Liver (tissue), 10 donors: ENCODE results near the gene DYNLT3. TPM values are rescaled to one million over a fixed set of nuclear protein-coding genes. Genes with fewer than 3 reads are reported as not detected.

Experiments
- DNase-seq: peaks from one replicate; pipeline ENCODE4 v3.0.0-alpha.2; 2017; ENCODE audit warnings: low spot score
- H3K27ac ChIP-seq, 2 donors: one replicate each; pipeline ENCODE4 v1.7.0; 2013; ENCODE audit warnings: inconsistent platforms in 2 of 2, low read length in 2 of 2, control low read depth in 1 of 2, low read depth in 1 of 2, mild to moderate bottlenecking in 1 of 2
- H3K27me3 ChIP-seq, 4 donors: one replicate each; pipeline versions ENCODE4 v1.6.1 to v1.7.0; 2013; ENCODE audit warnings: low read length in 3 of 4, inconsistent platforms in 1 of 4, mild to moderate bottlenecking in 1 of 4, moderate library complexity in 1 of 4; ENCODE audit not compliant: control insufficient read depth in 4 of 4, insufficient read depth in 4 of 4
- H3K36me3 ChIP-seq, 4 donors: one replicate each; pipeline versions ENCODE4 v1.6.1 to v1.7.0; 2013; ENCODE audit warnings: low read length in 3 of 4, mild to moderate bottlenecking in 3 of 4, low read depth in 1 of 4, moderate library complexity in 1 of 4; ENCODE audit not compliant: control insufficient read depth in 4 of 4, insufficient read depth in 3 of 4
- H3K4me1 ChIP-seq, 4 donors: one replicate each; pipeline versions ENCODE4 v1.6.1 to v1.7.0; 2013; ENCODE audit warnings: low read length in 3 of 4, mild to moderate bottlenecking in 3 of 4, moderate library complexity in 1 of 4; ENCODE audit not compliant: control insufficient read depth in 4 of 4, insufficient read depth in 4 of 4
- H3K4me3 ChIP-seq, 3 donors: one replicate each; pipeline versions ENCODE4 v1.6.1 to v1.7.0; 2013; ENCODE audit warnings: low read length in 3 of 3, control low read depth in 1 of 3, low read depth in 1 of 3, mild to moderate bottlenecking in 1 of 3
- H3K9ac ChIP-seq, 2 donors: one replicate each; pipeline ENCODE4 v1.7.0; 2013; ENCODE audit warnings: low read length in 2 of 2, mild to moderate bottlenecking in 2 of 2, moderate library complexity in 2 of 2, control low read depth in 1 of 2, low read depth in 1 of 2
- H3K9me3 ChIP-seq, 4 donors: one replicate each; pipeline versions ENCODE4 v1.6.1 to v1.7.0; 2013; ENCODE audit warnings: low read length in 3 of 4; ENCODE audit not compliant: control insufficient read depth in 4 of 4
- ATF3 ChIP-seq: IDR thresholded peaks from 2 replicates; pipeline ENCODE4 v1.6.1; 2016; ENCODE audit warnings: antibody characterized with exemption
- CTCF ChIP-seq: fragments of 150-350 bp; IDR thresholded peaks from 2 replicates; pipeline ENCODE4 v1.5.1; 2017; ENCODE audit warnings: improper control_type of control experiment, low read depth, low read length; ENCODE audit not compliant: missing input control
- EGR1 ChIP-seq, 2 donors: IDR thresholded peaks; 2 replicates each; pipeline ENCODE4 v1.6.1; 2016 to 2018; ENCODE audit warnings: antibody characterized with exemption in 2 of 2, low read depth in 2 of 2
- FOXA1 ChIP-seq: IDR thresholded peaks from 2 replicates; pipeline ENCODE4 v1.6.1; 2016; ENCODE audit warnings: antibody characterized with exemption
- GABPA ChIP-seq, 2 donors: IDR thresholded peaks in 1 of 2; conservative IDR thresholded peaks in 1 of 2; 2 replicates each; pipeline ENCODE4 v1.6.1; 2016; ENCODE audit warnings: antibody characterized with exemption in 2 of 2, mild to moderate bottlenecking in 1 of 2, moderate library complexity in 1 of 2
- JUND ChIP-seq, 2 donors: IDR thresholded peaks; 2 replicates each; pipeline ENCODE4 v1.6.1; 2016; ENCODE audit warnings: antibody characterized with exemption in 2 of 2
- NR2F2 ChIP-seq: IDR thresholded peaks from 2 replicates; pipeline ENCODE4 v1.6.1; 2016; ENCODE audit warnings: antibody characterized with exemption
- RAD21 ChIP-seq, 2 donors: IDR thresholded peaks; 2 replicates each; pipeline ENCODE4 v1.6.1; 2016; ENCODE audit warnings: antibody characterized with exemption in 2 of 2, mild to moderate bottlenecking in 2 of 2
- RXRA ChIP-seq, 2 donors: IDR thresholded peaks; 2 replicates each; pipeline ENCODE4 v1.6.1; 2017 to 2018; ENCODE audit warnings: antibody characterized with exemption in 2 of 2, mild to moderate bottlenecking in 1 of 2
- SP1 ChIP-seq: IDR thresholded peaks from 2 replicates; pipeline ENCODE4 v1.6.1; 2018; ENCODE audit warnings: antibody characterized with exemption, mild to moderate bottlenecking
- TAF1 ChIP-seq: conservative IDR thresholded peaks from 2 replicates; pipeline ENCODE4 v1.6.1; 2016; ENCODE audit warnings: antibody characterized with exemption, mild to moderate bottlenecking
- YY1 ChIP-seq: IDR thresholded peaks from 2 replicates; pipeline ENCODE4 v1.6.1; 2016; ENCODE audit warnings: antibody characterized with exemption, mild to moderate bottlenecking
- ZBTB33 ChIP-seq: IDR thresholded peaks from 2 replicates; pipeline ENCODE4 v1.6.1; 2016; ENCODE audit warnings: antibody characterized with exemption
- WGBS: extraction: QIAGEN DNeasy Blood & Tissue Kit; methylation state at CpG from one replicate; pipeline ENCODE4 v1.1.7; 2013; 5-methylcytosine and 5-hydroxymethylcytosine counted together
- polyA plus RNA-seq, 2 donors: library from polyadenylated mRNA; stranded (reverse) in 1 of 2; unstranded in 1 of 2; fragments of 200-250 nt in 1 of 2; fragments of >200 nt in 1 of 2; fragmentation: Nextera tagmentation in 1 of 2; extraction: Ambion mirVana in 1 of 2; gene quantifications; one replicate each; pipeline versions ENCODE4 v1.2.1 to v1.2.3, GENCODE V29; 2013 to 2015
- small RNA-seq: library from RNA; depleted of rRNA; stranded (forward); fragments of <200 nt; gene quantifications from one replicate; pipeline ENCODE3, GENCODE V24; 2014
- total RNA-seq, 2 donors: library from RNA; depleted of rRNA; stranded (reverse); fragments of >200 nt; gene quantifications; one replicate each; pipeline ENCODE4 v1.2.3, GENCODE V29; 2014
- donor health status: healthy.
- donor health status: healthy.
- donor health status: healthy.
- donor health status: healthy.
- donor health status: healthy.

Gene DYNLT3
- total and polyA plus RNA-seq, 4 donors: 9.5 to 20.7 (median 13.4) TPM

DNA sequence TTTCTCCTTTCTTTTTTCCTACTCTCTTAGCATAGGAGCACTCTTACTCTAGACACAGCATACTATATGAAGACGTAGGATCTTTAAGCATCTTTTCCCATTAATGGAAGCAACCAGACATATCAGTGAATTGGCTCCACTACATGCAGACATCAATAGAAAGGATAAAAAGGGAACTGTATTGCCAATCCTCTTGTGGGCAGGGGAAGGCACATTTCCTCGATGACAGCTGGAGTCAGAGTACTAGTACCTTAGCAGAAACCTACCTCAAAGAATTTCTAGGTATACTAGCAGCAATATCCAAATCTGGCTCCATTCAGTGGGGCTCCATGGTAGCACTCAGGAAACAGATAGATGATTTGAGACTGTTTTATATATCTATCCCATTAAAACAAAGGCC, 47.4 kb downstream of the DYNLT3 start:
- no peak for DNase-seq
- H3K4me3 ChIP-seq: no peak overlapping the region
- TF ChIP-seq EGR1 (IDR thresholded peaks at IDR 0.05; ENCODE audit: low read depth in 2 of 2) (no peak), SP1 (no peak), TAF1 (no peak), YY1 (no peak), NR2F2 (no peak), RXRA (IDR thresholded peaks at IDR 0.05) (no peak), FOXA1 (no peak)
- WGBS: 83% methylated on average over 2 of the region's 2 CpGs
- H3K9ac ChIP-seq: no peak overlapping the region
- H3K27ac ChIP-seq: no peak overlapping the region
- H3K4me1 ChIP-seq: peaks cover 0 to 10% (median 3%) of the 10 kb centered on the region in 4 donors
- H3K36me3 ChIP-seq: no peaks in the 10 kb centered on the region
- no peaks in the 10 kb centered on the region for H3K27me3 ChIP-seq
- no peaks in the 10 kb centered on the region for H3K9me3 ChIP-seq

GRCh38 chrX:37796805-37797204, 50.6 kb downstream of the DYNLT3 start:
- H3K36me3 ChIP-seq: no peaks in the 10 kb centered on the region
- H3K9ac ChIP-seq: no peak overlapping the region
- no peaks in the 10 kb centered on the region for H3K9me3 ChIP-seq
- peaks cover 0 to 10% (median 3%) of the 10 kb centered on the region in 4 donors for H3K4me1 ChIP-seq
- TF ChIP-seq RAD21 (IDR thresholded peaks at IDR 0.05): no peak
- no peak for TF ChIP-seq FOXA1
- no peak for TF ChIP-seq NR2F2
- TF ChIP-seq CTCF: no peak
- no peak for TF ChIP-seq GABPA (IDR thresholded peaks at IDR 0.05 in 1 of 2, conservative IDR thresholded peaks at IDR 0.05 in 1 of 2)
- TF ChIP-seq EGR1 (IDR thresholded peaks at IDR 0.05; ENCODE audit: low read depth in 2 of 2): peak in 1 of 2 donors; percentile 29
- no peak for DNase-seq
- no peaks in the 10 kb centered on the region for H3K27me3 ChIP-seq
- H3K4me3 ChIP-seq: no peak overlapping the region
- no peak overlapping the region for H3K27ac ChIP-seq

GRCh38 chrX:37796310-37796709, 51.1 kb downstream of the DYNLT3 start:
- TF ChIP-seq ZBTB33 (no peak), JUND (IDR thresholded peaks at IDR 0.05) (no peak), ATF3 (no peak), FOXA1 (no peak), CTCF (no peak)
- Histone ChIP-seq H3K9ac (no peak overlapping the region), H3K36me3 (no peaks in the 10 kb centered on the region), H3K4me3 (no peak overlapping the region), H3K4me1 (peaks cover 0 to 10% (median 3%) of the 10 kb centered on the region in 4 donors), H3K27ac (no peak overlapping the region), H3K9me3 (no peaks in the 10 kb centered on the region), H3K27me3 (no peaks in the 10 kb centered on the region)
- no peak for DNase-seq

Small RNA genes lying within 50 kb of the gene (small RNA-seq; reads per million reads assigned to genes)
- gene RNU6-49P: not detected

Other genes starting within 250 kb of the DYNLT3 start
- 10 to 100 TPM in 1 of 2 donors, 1 to 10 TPM in 1; 3.0 to 68.4 TPM for gene XK, start 161.8 kb downstream of the DYNLT3 start, total RNA-seq
- under 1 TPM; 0.83 to 0.98 TPM for gene XK, start 161.8 kb downstream of the DYNLT3 start, polyA plus RNA-seq
- gene CYBB, start 67.5 kb downstream of the DYNLT3 start, total RNA-seq: 10 to 100 TPM; 18.8 to 65.7 TPM
- gene CYBB, start 67.5 kb downstream of the DYNLT3 start, polyA plus RNA-seq: 10 to 100 TPM in 1 of 2 donors, 1 to 10 TPM in 1; 2.8 to 10.2 TPM
- gene SYTL5, start 159.0 kb upstream of the DYNLT3 start, total RNA-seq: 1 to 10 TPM in 1 of 2 donors, under 1 TPM in 1; 0.09 to 2.8 TPM
- gene SYTL5, start 159.0 kb upstream of the DYNLT3 start, polyA plus RNA-seq: 1 to 10 TPM in 1 of 2 donors, under 1 TPM in 1; 0.82 to 1.2 TPM